Loucy (cell line): ENCODE data around the gene RIMS1.

Experiments used
- H2AFZ ChIP-seq: fragments of 200-600 bp; sonication (generic); 2 replicates; pipeline ENCODE4 v1.6.0; 2016; ENCODE audit warnings: antibody characterized with exemption, mild to moderate bottlenecking, low read length, moderate library complexity
- H3F3A ChIP-seq: fragments of 200-600 bp; 2 replicates; pipeline ENCODE4 v1.6.0; 2016; ENCODE audit warnings: antibody characterized with exemption, low read depth, mild to moderate bottlenecking
- H3K27me3 ChIP-seq: fragments of 200-600 bp; sonication (generic); 2 replicates; pipeline ENCODE4 v1.6.1; 2014; ENCODE audit warnings: low read length, mild to moderate bottlenecking; ENCODE audit not compliant: insufficient read depth, poor library complexity, severe bottlenecking
- H3K36me3 ChIP-seq: fragments of 200-600 bp; sonication (generic); 2 replicates; pipeline ENCODE4 v1.6.1; 2016; ENCODE audit warnings: low read length; ENCODE audit not compliant: insufficient read depth
- H3K4me1 ChIP-seq: fragments of 200-600 bp; sonication (generic); 2 replicates; pipeline ENCODE4 v1.5.1; 2014; ENCODE audit warnings: low read length, mild to moderate bottlenecking; ENCODE audit not compliant: insufficient read depth, poor library complexity, severe bottlenecking
- H3K4me2 ChIP-seq: fragments of 200-600 bp; sonication (generic); 2 replicates; pipeline ENCODE4 v1.6.0; 2014; ENCODE audit warnings: antibody characterized with exemption, low read length, low read depth, mild to moderate bottlenecking; ENCODE audit not compliant: poor library complexity, severe bottlenecking
- H3K4me3 ChIP-seq: fragments of 200-600 bp; sonication (generic); 2 replicates; pipeline ENCODE4 v1.5.1; 2014; ENCODE audit warnings: low read length, mild to moderate bottlenecking, mixed read lengths; ENCODE audit not compliant: poor library complexity, severe bottlenecking
- H3K79me2 ChIP-seq: fragments of 200-600 bp; sonication (generic); 2 replicates; pipeline ENCODE4 v1.6.1; 2014; ENCODE audit warnings: low read length; ENCODE audit not compliant: insufficient read depth
- H3K9ac ChIP-seq: fragments of 200-600 bp; sonication (generic); 2 replicates; pipeline ENCODE4 v1.6.0; 2014; ENCODE audit warnings: mild to moderate bottlenecking, low read depth, low read length, moderate library complexity; ENCODE audit not compliant: poor library complexity, severe bottlenecking
- H3K9me2 ChIP-seq: fragments of 200-600 bp; sonication (generic); replicated peaks from 2 replicates; pipeline ENCODE4 v1.6.1; 2016; ENCODE audit warnings: low read depth, low read length, mixed read lengths
- H3K9me3 ChIP-seq: fragments of 200-600 bp; sonication (generic); 2 replicates; pipeline ENCODE4 v1.6.1; 2014; ENCODE audit warnings: mild to moderate bottlenecking, antibody characterized with exemption, low read length, low read depth; ENCODE audit not compliant: insufficient read depth
- H4K20me1 ChIP-seq: fragments of 200-600 bp; sonication (generic); 2 replicates; pipeline ENCODE4 v1.6.0; 2014; ENCODE audit warnings: antibody characterized with exemption, low read length, mild to moderate bottlenecking; ENCODE audit not compliant: insufficient read depth, poor library complexity, severe bottlenecking
- EZH2phosphoT487 ChIP-seq: fragments of 200-600 bp; IDR thresholded peaks from 2 replicates; pipeline ENCODE4 v1.6.1; 2018; ENCODE audit warnings: antibody characterized with exemption, mild to moderate bottlenecking, moderate library complexity, borderline replicate concordance
- TF ChIP-seq, protein P1 (sequence below): fragments of 200-600 bp; sonication (generic); conservative IDR thresholded peaks from 2 replicates; pipeline ENCODE4 v1.5.1; 2014; ENCODE audit warnings: mild to moderate bottlenecking, antibody characterized with exemption, low read length

Gene RIMS1

DNA sequence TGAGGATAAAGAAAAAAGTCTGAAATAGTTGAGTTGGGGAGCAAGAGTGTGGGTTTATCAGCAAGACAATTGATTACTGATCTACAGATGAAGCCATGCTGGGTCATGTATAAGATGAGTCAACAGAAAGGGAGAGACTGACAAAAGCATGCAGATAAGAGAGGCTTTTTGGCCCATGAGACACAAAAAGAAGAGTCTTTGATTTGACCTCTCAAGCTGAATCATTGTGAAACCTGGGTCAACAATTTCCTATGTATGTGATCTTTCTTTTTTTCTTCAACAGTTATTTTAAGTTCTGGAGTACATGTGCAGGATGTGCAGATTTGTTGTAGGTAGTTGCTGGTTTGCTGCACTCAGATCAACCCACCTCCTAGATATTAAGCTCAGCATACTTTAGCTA, 15.9 kb downstream of the RIMS1 start:
- H3K79me2 ChIP-seq: no peaks in the 10 kb centered on the region
- H3K9me2 ChIP-seq: no peaks in the 10 kb centered on the region
- no peak overlapping the region for H3K4me2 ChIP-seq
- no peaks in the 10 kb centered on the region for H3F3A ChIP-seq
- no peak overlapping the region for H3K9ac ChIP-seq
- no peaks in the 10 kb centered on the region for H3K9me3 ChIP-seq
- no peaks in the 10 kb centered on the region for H3K27me3 ChIP-seq
- no peak overlapping the region for H2AFZ ChIP-seq
- no peaks in the 10 kb centered on the region for H4K20me1 ChIP-seq
- H3K4me1 ChIP-seq: no peaks in the 10 kb centered on the region
- no peak overlapping the region for H3K4me3 ChIP-seq
- no peak for TF ChIP-seq EZH2phosphoT487
- TF ChIP-seq, protein P1, sequence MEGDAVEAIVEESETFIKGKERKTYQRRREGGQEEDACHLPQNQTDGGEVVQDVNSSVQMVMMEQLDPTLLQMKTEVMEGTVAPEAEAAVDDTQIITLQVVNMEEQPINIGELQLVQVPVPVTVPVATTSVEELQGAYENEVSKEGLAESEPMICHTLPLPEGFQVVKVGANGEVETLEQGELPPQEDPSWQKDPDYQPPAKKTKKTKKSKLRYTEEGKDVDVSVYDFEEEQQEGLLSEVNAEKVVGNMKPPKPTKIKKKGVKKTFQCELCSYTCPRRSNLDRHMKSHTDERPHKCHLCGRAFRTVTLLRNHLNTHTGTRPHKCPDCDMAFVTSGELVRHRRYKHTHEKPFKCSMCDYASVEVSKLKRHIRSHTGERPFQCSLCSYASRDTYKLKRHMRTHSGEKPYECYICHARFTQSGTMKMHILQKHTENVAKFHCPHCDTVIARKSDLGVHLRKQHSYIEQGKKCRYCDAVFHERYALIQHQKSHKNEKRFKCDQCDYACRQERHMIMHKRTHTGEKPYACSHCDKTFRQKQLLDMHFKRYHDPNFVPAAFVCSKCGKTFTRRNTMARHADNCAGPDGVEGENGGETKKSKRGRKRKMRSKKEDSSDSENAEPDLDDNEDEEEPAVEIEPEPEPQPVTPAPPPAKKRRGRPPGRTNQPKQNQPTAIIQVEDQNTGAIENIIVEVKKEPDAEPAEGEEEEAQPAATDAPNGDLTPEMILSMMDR: no peak
- no peaks in the 10 kb centered on the region for H3K36me3 ChIP-seq

DNA sequence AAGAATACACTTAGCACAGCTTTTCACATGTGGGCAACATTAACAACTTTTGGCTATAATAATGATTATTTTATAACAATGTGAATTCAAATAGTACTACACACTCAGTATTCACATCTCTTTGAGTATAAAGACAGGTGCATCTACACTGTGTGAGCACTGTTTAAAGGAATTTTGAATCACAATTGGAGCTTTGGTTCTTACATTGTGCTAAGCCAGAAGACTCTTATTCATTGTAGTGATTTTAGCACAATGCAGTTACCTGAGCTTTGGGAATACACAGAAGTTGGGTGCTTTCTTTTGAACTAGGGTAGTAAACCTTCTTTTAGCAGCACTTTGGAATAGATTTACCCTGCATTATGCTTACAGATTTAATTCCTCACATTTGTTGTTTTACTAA, 20.5 kb downstream of the RIMS1 start:
- TF ChIP-seq, protein P1: no peak
- TF ChIP-seq EZH2phosphoT487: no peak
- H3K79me2 ChIP-seq: no peaks in the 10 kb centered on the region
- H3K4me2 ChIP-seq: no peak overlapping the region
- H3K9me3 ChIP-seq: no peaks in the 10 kb centered on the region
- H4K20me1 ChIP-seq: no peaks in the 10 kb centered on the region
- no peaks in the 10 kb centered on the region for H3K9me2 ChIP-seq
- H3F3A ChIP-seq: no peaks in the 10 kb centered on the region
- no peak overlapping the region for H2AFZ ChIP-seq
- no peak overlapping the region for H3K4me3 ChIP-seq
- H3K9ac ChIP-seq: no peak overlapping the region
- no peaks in the 10 kb centered on the region for H3K27me3 ChIP-seq
- no peaks in the 10 kb centered on the region for H3K4me1 ChIP-seq
- no peaks in the 10 kb centered on the region for H3K36me3 ChIP-seq

DNA sequence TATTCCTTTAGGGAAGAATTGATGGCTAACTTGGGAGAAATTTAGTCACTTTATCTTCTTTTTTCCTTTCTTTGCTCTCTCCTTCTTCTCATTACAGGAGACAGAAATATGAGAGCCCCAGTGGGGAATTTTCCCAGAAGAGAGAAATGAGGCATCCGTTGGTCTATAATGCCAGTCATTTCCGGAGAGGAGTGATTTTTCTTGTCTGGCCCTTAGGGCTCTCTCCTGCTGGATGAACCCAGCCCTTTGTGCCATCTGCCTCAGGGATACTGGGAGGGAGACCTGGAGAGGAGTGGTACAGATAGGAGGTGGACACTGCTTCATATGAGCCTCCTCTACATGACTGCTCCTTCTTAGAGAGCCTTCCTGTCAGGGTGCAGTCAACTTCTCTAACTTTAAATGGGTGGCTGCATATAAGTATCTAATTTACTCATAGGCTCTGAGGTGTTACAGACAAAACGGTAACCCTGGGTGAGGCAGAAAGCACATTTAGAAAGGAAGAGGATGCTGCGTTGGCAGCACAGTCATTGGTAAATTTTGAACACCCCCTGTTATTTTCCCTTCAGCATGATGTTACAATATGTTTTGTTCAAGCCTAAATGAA, 21.9 kb downstream of the RIMS1 start:
- Histone ChIP-seq H3K79me2 (no peaks in the 10 kb centered on the region), H3K4me2 (no peak overlapping the region), H4K20me1 (no peaks in the 10 kb centered on the region), H3K4me3 (no peak overlapping the region), H3F3A (no peaks in the 10 kb centered on the region), H3K4me1 (no peaks in the 10 kb centered on the region), H3K9me3 (no peaks in the 10 kb centered on the region), H3K27me3 (no peaks in the 10 kb centered on the region), H3K9ac (no peak overlapping the region), H2AFZ (no peak overlapping the region), H3K9me2 (no peaks in the 10 kb centered on the region), H3K36me3 (no peaks in the 10 kb centered on the region)
- TF ChIP-seq, protein P1: no peak
- TF ChIP-seq EZH2phosphoT487: no peak
